Measurements from ENCODE around the gene VPS33A. TPM values are rescaled to one million over a fixed set of nuclear protein-coding genes. Genes with fewer than 3 reads are reported as not detected.

Gene VPS33A
- 10 to 100 TPM; 16.1 to 27.1 (median 20.5) TPM for total RNA-seq

DNA sequence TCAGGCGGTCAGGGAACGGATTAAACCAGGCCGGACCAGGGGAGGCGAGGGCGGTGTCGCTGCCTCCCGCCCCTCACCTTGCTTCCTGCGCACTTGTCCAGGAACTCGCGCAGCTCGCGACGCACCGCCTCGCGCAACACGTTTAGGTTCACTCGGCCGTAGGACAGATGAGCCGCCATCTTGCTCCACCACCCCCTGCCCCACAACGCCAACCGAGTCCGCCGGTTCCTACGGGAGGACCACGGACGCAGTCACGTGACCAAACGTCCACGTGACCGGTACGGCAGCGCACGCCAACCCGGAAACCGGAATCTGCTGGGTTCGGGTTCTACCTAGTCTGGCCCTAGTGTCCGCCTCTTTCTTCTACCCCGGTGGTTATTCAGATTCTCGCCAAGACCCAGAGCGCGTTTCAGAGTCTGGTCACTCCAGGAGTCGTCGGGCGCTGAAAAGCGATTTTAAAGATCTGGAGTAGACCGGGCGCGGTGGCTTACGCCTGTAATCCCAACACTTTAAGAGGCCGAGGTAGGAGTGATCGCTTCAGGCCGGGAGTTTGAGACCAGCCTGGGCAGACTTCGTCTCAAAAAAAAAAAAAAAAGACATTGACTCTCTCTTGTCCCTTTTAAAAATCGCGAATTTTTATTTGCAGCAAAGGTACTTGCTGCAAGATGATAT is at the start of gene VPS33A:
TSS of gene VPS33A (minus strand) at position 265 of the 672 bp plus-strand sequence. CDS start at position 179, 86 bp downstream.
- ATAC-seq (peak; percentile 86 to 94), DNase-seq (peak; percentile 93 to 98)
- no peaks in the 10 kb centered on the region for H3K9me3 ChIP-seq
- H3K36me3 ChIP-seq = peaks cover 0 to 38% of the 10 kb centered on the region in 2 donors
- H3K4me1 ChIP-seq = peaks cover 14% of the 10 kb centered on the region in 2 donors
- peak; percentile 52 to 57 for TF ChIP-seq POLR2A (IDR thresholded peaks at IDR 0.05)
- TF ChIP-seq CTCF (IDR thresholded peaks at IDR 0.05 in 4 of 5, conservative IDR thresholded peaks at IDR 0.05 in 1 of 5) = peak in 2 of 5 experiments; percentile 53 to 58
- in situ Hi-C loops (cut with MboI; ENCODE audit: low sequenced_read_pairs in 4 of 4) = no loop called here
- peak within 1 kb of the TSS; percentile 88 to 96 (median 93) for H3K27ac ChIP-seq
- H3K27me3 ChIP-seq = no peaks in the 10 kb centered on the region
- peak within 1 kb of the TSS; percentile 86 to 100 (median 93) for H3K4me3 ChIP-seq
- intact Hi-C loops (cut with DNase I; ENCODE audit: low total_unique reads) = loop anchor here (5.0 kb wide), 1 partner anchor 39 kb away; the partner anchor contains the start of gene DIABLO

- no peak for TF ChIP-seq CTCF (IDR thresholded peaks at IDR 0.05 in 4 of 5, conservative IDR thresholded peaks at IDR 0.05 in 1 of 5)
- TF ChIP-seq POLR2A (IDR thresholded peaks at IDR 0.05) = no peak
- intact Hi-C loops (cut with DNase I; ENCODE audit: low total_unique reads) = no loop called here
- Histone ChIP-seq H3K27me3 (no peaks in the 10 kb centered on the region), H3K4me1 (no peaks in the 10 kb centered on the region), H3K27ac (peak overlapping the region in 2 of 4 donors; percentile 9 to 26), H3K4me3 (no peak overlapping the region), H3K36me3 (peaks cover 0 to 91% of the 10 kb centered on the region in 2 donors), H3K9me3 (no peaks in the 10 kb centered on the region)
- DNase-seq (no peak), ATAC-seq (no peak)
- in situ Hi-C loops (cut with MboI; ENCODE audit: low sequenced_read_pairs in 4 of 4) = no loop called here
These were observed 46.6 kb upstream of the VPS33A start for GRCh38 chr12:122312926-122313325.

DNA sequence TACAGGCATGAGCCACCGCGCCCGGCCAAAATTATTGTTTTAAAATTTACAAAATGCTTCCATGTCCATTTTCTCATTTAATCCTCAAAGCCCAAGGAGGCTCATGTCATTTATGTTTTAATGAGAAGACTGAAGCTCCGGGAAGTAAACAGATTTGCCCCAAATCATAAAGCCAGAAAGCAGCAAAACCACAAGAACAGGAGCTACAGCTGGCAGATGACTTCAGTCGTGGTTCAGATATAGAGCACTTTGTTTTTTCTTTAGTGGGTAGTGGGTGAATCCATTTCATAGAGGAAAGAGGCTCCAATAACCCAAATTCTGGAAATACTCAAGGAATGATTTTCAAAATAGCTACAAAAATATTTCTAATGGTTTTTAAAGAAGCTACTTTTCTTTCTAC is 45.4 kb upstream of the VPS33A start:
- DNase-seq (no peak), ATAC-seq (no peak)
- H3K9me3 ChIP-seq = no peaks in the 10 kb centered on the region
- TF ChIP-seq CTCF (IDR thresholded peaks at IDR 0.05 in 4 of 5, conservative IDR thresholded peaks at IDR 0.05 in 1 of 5) (no peak), POLR2A (IDR thresholded peaks at IDR 0.05) (no peak)
- H3K4me3 ChIP-seq = no peak overlapping the region
- H3K4me1 ChIP-seq = no peaks in the 10 kb centered on the region
- intact Hi-C loops (cut with DNase I; ENCODE audit: low total_unique reads) (no loop called here), in situ Hi-C loops (cut with MboI; ENCODE audit: low sequenced_read_pairs in 4 of 4) (no loop called here)
- H3K27me3 ChIP-seq = no peaks in the 10 kb centered on the region
- peak overlapping the region in 2 of 4 donors; percentile 1 to 22 for H3K27ac ChIP-seq
- H3K36me3 ChIP-seq = peaks cover 0 to 91% of the 10 kb centered on the region in 2 donors

GRCh38 chr12:122310626-122311333 is 44.5 kb upstream of the VPS33A start:
- no peaks in the 10 kb centered on the region for H3K27me3 ChIP-seq
- TF ChIP-seq POLR2A (IDR thresholded peaks at IDR 0.05) (no peak), CTCF (IDR thresholded peaks at IDR 0.05 in 4 of 5, conservative IDR thresholded peaks at IDR 0.05 in 1 of 5) (no peak)
- peak overlapping the region; percentile 19 to 48 (median 26) for H3K27ac ChIP-seq
- H3K36me3 ChIP-seq = peaks cover 0 to 91% of the 10 kb centered on the region in 2 donors
- H3K4me3 ChIP-seq = no peak overlapping the region
- DNase-seq (no peak), ATAC-seq (no peak)
- no peaks in the 10 kb centered on the region for H3K9me3 ChIP-seq
- intact Hi-C loops (cut with DNase I; ENCODE audit: low total_unique reads) (no loop called here), in situ Hi-C loops (cut with MboI; ENCODE audit: low sequenced_read_pairs in 4 of 4) (no loop called here)
- no peaks in the 10 kb centered on the region for H3K4me1 ChIP-seq
